Thoracic aorta (tissue), 2 donors: ENCODE results near the gene ESX1. TPM values are rescaled to one million over a fixed set of nuclear protein-coding genes. Genes with fewer than 3 reads are reported as not detected.
A peak's percentile ranks its signal among the peaks of the same experiment; 100 is the strongest.
"Not testable (repeated sequence)": the region's sequence is repeated elsewhere in the genome, so short reads cannot be mapped to it uniquely, and the experiment has no call there.

Experiments
- ATAC-seq: fragments of 150-250 bp; one replicate; pipeline ENCODE4 v1.8.0; 2017; ENCODE audit warnings: low read depth; ENCODE audit not compliant: insufficient number of reproducible peaks, low FRiP score
- DNase-seq: peaks from one replicate; pipeline ENCODE4 v3.0.0-alpha.2; 2020; ENCODE audit warnings: low spot score
- H3K27ac ChIP-seq, 2 donors: fragments of 200-600 bp; sonication (generic); 1 replicate in 1 of 2; 2 replicates in 1 of 2; pipeline ENCODE4 v1.5.1; 2016; ENCODE audit warnings: mild to moderate bottlenecking in 2 of 2, moderate library complexity in 2 of 2
- H3K27me3 ChIP-seq: fragments of 200-600 bp; sonication (generic); replicated peaks from 2 replicates; pipeline ENCODE4 v1.6.0; 2016; ENCODE audit warnings: mild to moderate bottlenecking; ENCODE audit not compliant: insufficient read depth
- H3K36me3 ChIP-seq: fragments of 200-600 bp; sonication (generic); one replicate; pipeline ENCODE4 v1.5.1; 2016
- H3K4me1 ChIP-seq, 2 donors: fragments of 200-600 bp; sonication (generic); 1 replicate in 1 of 2; 2 replicates in 1 of 2; pipeline versions ENCODE4 v1.5.1 to v1.6.0; 2016; ENCODE audit warnings: low read depth in 2 of 2, mild to moderate bottlenecking in 1 of 2; ENCODE audit not compliant: control insufficient read depth in 1 of 2
- H3K4me3 ChIP-seq: fragments of 200-600 bp; sonication (generic); 2 replicates; pipeline ENCODE4 v1.5.1; 2016; ENCODE audit warnings: mild to moderate bottlenecking
- H3K9me3 ChIP-seq: fragments of 200-600 bp; sonication (generic); 2 replicates; pipeline ENCODE4 v1.5.1; 2016
- total RNA-seq, 2 donors: library from RNA; depleted of rRNA; stranded (reverse); fragments of >200 nt; gene quantifications; one replicate each; pipeline versions ENCODE4 v1.1.0 to v1.2.3, GENCODE V29; 2016
- TF ChIP-seq, protein P1 (sequence below): fragments of 200-600 bp; sonication (generic); IDR thresholded peaks from one replicate; pipeline ENCODE4 v1.5.1; 2019; ENCODE audit warnings: antibody characterized with exemption

The ESX1 gene
- total RNA-seq, 2 donors from 2014 or later: not detected

- DNase-seq: no peak
- ATAC-seq: no peak
- H3K36me3 ChIP-seq: no peaks in the 10 kb centered on the region
- TF ChIP-seq, protein P1, sequence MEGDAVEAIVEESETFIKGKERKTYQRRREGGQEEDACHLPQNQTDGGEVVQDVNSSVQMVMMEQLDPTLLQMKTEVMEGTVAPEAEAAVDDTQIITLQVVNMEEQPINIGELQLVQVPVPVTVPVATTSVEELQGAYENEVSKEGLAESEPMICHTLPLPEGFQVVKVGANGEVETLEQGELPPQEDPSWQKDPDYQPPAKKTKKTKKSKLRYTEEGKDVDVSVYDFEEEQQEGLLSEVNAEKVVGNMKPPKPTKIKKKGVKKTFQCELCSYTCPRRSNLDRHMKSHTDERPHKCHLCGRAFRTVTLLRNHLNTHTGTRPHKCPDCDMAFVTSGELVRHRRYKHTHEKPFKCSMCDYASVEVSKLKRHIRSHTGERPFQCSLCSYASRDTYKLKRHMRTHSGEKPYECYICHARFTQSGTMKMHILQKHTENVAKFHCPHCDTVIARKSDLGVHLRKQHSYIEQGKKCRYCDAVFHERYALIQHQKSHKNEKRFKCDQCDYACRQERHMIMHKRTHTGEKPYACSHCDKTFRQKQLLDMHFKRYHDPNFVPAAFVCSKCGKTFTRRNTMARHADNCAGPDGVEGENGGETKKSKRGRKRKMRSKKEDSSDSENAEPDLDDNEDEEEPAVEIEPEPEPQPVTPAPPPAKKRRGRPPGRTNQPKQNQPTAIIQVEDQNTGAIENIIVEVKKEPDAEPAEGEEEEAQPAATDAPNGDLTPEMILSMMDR: no peak
- H3K9me3 ChIP-seq: no peaks in the 10 kb centered on the region
- no peak overlapping the region for H3K27ac ChIP-seq
- no peak overlapping the region for H3K4me3 ChIP-seq
- H3K27me3 ChIP-seq: no peaks in the 10 kb centered on the region
- H3K4me1 ChIP-seq: no peaks in the 10 kb centered on the region
Observed at GRCh38 chrX:104270212-104270611, 15.5 kb upstream of the ESX1 start.

DNA sequence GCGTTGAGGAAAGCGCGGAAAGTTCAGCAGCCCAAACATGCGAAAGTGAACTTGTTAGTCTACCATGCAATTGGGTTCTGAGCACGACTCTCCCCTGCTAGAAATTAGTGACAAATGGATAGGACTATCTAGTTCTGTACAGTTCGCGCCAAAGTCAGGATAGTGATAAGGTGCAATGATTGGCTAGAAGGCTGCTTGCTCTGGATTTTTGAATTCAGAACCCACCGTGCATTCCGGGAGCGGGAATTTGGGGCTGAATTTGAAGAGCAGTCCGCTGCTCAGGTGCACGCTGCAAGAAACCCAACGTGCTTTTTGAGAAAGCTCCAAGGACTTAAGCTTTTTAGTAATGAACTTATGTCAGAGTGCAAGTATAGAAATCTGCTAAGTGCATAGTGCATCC, 732 bp upstream of the ESX1 start:
- H3K9me3 ChIP-seq: no peaks in the 10 kb centered on the region
- TF ChIP-seq, protein P1: no peak
- DNase-seq: no peak
- ATAC-seq: no peak
- H3K4me1 ChIP-seq: no peaks in the 10 kb centered on the region
- no peak overlapping the region for H3K4me3 ChIP-seq
- H3K27ac ChIP-seq: no peak overlapping the region
- H3K27me3 ChIP-seq: no peaks in the 10 kb centered on the region
- H3K36me3 ChIP-seq: no peaks in the 10 kb centered on the region

- H3K27me3 ChIP-seq: no peaks in the 10 kb centered on the region
- TF ChIP-seq, protein P1: no peak
- no peak for ATAC-seq
Observed at GRCh38 chrX:104253567-104254441, 929 bp downstream of the ESX1 start.

DNA sequence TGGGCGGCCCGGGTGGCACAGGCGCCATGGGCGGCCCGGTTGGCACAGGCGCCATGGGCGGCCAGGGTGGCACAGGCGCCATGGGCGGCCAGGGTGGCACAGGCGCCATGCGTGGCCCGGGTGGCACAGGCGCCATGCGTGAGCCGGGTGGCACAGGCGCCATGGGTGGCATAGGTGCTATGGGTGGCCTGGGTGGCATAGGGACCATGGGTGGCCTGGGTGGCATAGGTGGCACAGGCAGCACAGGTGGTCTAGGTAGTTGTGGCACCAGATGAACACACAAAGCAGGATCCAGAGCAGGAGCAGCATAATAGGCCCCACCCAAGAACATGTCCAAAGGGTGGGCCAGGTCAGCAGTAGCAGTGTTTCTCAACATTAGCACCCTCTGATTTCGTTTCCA, 4.3 kb downstream of the ESX1 start:
- ATAC-seq: no peak

More at GRCh38 chrX:104253567-104254441, 929 bp downstream of the ESX1 start:
- Histone ChIP-seq H3K4me3 (peak overlapping the region; percentile 34), H3K4me1 (no peaks in the 10 kb centered on the region), H3K27ac (no peak overlapping the region), H3K36me3 (no peaks in the 10 kb centered on the region), H3K9me3 (no peaks in the 10 kb centered on the region)
- no peak for DNase-seq

DNA sequence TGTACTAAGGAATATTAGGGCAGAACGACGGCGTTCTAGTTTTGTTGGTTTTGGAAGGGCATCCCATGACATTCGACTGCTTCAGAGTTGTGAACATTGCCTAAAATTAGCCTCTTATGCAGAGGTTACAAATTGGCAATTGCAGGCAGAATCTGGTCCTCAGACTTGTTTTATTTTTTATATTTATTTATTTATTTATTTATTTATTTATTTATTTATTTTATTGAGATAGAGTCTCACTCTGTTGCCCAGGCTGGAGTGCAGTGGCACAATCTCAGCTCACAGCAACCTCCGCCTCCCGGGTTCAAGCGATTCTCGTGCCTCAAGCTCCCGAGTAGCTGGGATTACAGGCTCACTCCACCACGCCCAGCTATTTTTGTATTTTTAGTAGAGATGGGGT, 24.7 kb downstream of the ESX1 start:
- not testable (repeated sequence) for H3K27ac ChIP-seq, H3K4me3 ChIP-seq, H3K36me3 ChIP-seq, DNase-seq, H3K9me3 ChIP-seq, H3K27me3 ChIP-seq, H3K4me1 ChIP-seq, ATAC-seq

More for the DNA sequence above, 4.3 kb downstream of the ESX1 start:
- Histone ChIP-seq H3K4me1 (no peaks in the 10 kb centered on the region), H3K27ac (no peak overlapping the region), H3K36me3 (no peaks in the 10 kb centered on the region), H3K9me3 (no peaks in the 10 kb centered on the region), H3K27me3 (no peaks in the 10 kb centered on the region), H3K4me3 (no peak overlapping the region)
- TF ChIP-seq, protein P1: no peak
- no peak for DNase-seq
